Ectodermal cell (in vitro differentiated cells): ENCODE results near the gene OSBPL8.
"Not testable (repeated sequence)": the region's sequence is repeated elsewhere in the genome, so short reads cannot be mapped to it uniquely, and the experiment has no call there.

ENCODE experiments used
- H3K27ac ChIP-seq: 2 replicates; pipeline ENCODE4 v1.7.0; 2013; ENCODE audit warnings: mild to moderate bottlenecking, low read depth, low read length; ENCODE audit not compliant: insufficient read depth, poor library complexity, severe bottlenecking
- H3K27me3 ChIP-seq: 2 replicates; pipeline ENCODE4 v1.7.0; 2013; ENCODE audit warnings: mild to moderate bottlenecking, low read length; ENCODE audit not compliant: insufficient read depth, control insufficient read depth, poor library complexity, severe bottlenecking
- H3K36me3 ChIP-seq: one replicate; pipeline ENCODE4 v1.7.0; 2013; ENCODE audit warnings: low read length; ENCODE audit not compliant: control insufficient read depth, insufficient read depth
- H3K4me1 ChIP-seq: one replicate; pipeline ENCODE4 v1.7.0; 2013; ENCODE audit warnings: low read length; ENCODE audit not compliant: control insufficient read depth, insufficient read depth
- H3K4me3 ChIP-seq: 2 replicates; pipeline ENCODE4 v1.7.0; 2013; ENCODE audit warnings: low read depth, low read length, control low read depth; ENCODE audit not compliant: insufficient read depth
- H3K9me3 ChIP-seq: 2 replicates; pipeline ENCODE4 v1.7.0; 2013; ENCODE audit warnings: mild to moderate bottlenecking, low read length, moderate library complexity; ENCODE audit not compliant: control insufficient read depth
- WGBS, 2 experiments: methylation state at CpG; one replicate each; pipeline ENCODE4 v1.1.7; 2013; ENCODE audit warnings: missing lambda C conversion rate in 2 of 2; 5-methylcytosine and 5-hydroxymethylcytosine counted together

The OSBPL8 gene

DNA sequence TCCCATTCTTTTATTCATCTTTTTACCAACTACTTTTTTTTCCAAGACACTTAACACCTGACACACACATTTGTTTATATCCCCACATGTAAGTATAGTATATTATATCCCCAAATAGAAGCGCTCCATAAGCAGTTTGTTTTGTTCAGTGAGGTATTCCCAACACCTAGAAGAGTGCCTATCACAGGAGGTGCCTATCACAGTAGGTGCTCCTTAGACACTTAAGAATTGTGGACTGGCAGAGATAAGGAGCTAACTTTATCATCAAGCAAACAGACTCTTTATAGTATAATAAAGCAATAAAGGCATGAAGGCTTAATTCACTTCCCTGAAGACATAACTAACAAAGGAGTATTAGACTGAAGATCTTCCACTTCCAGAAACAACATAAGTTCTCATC lies 29.1 kb downstream of the OSBPL8 start:
- no peaks in the 10 kb centered on the region for H3K4me1 ChIP-seq
- H3K27me3 ChIP-seq: no peaks in the 10 kb centered on the region
- no peak overlapping the region for H3K27ac ChIP-seq
- 92 to 100% methylated on average over 1 of the region's 1 CpG for WGBS, 2 experiments
- no peak overlapping the region for H3K4me3 ChIP-seq
- H3K36me3 ChIP-seq: no peaks in the 10 kb centered on the region
- H3K9me3 ChIP-seq: no peaks in the 10 kb centered on the region

- H3K36me3 ChIP-seq: no peaks in the 10 kb centered on the region
- WGBS, 2 experiments: 90 to 97% methylated on average over 3 to 4 of the region's 4 CpGs
These were observed 30.2 kb downstream of the OSBPL8 start for GRCh38 chr12:76529226-76529918.

GRCh38 chr12:76523408-76523807 lies 36.2 kb downstream of the OSBPL8 start:
- H3K4me3 ChIP-seq: no peak overlapping the region
- H3K4me1 ChIP-seq: no peaks in the 10 kb centered on the region
- no peaks in the 10 kb centered on the region for H3K27me3 ChIP-seq
- H3K9me3 ChIP-seq: peaks cover 4% of the 10 kb centered on the region
- H3K27ac ChIP-seq: no peak overlapping the region
- no peaks in the 10 kb centered on the region for H3K36me3 ChIP-seq

More at GRCh38 chr12:76529226-76529918, 30.2 kb downstream of the OSBPL8 start:
- Histone ChIP-seq H3K4me1 (no peaks in the 10 kb centered on the region), H3K4me3 (no peak overlapping the region), H3K9me3 (no peaks in the 10 kb centered on the region), H3K27ac (no peak overlapping the region), H3K27me3 (no peaks in the 10 kb centered on the region)

DNA sequence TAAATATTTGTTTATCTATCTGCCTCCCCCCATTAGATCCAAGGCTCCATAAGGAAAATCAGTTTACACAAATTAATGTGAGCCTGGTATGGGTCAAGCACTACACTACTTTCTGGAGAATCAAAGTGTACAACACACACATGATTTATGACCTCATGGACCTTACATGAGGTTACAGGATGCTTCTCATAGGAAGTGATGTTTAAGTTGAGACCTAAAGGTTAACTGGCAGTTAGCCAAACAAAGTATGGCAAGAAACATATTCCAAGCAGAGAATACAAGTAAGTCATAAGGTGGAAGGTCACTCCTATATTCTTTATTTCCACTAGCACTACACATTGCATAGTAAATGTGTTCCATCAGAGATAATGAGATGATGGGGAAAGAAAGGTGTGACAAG lies 39.2 kb downstream of the OSBPL8 start:
- peaks cover 4% of the 10 kb centered on the region for H3K9me3 ChIP-seq

DNA sequence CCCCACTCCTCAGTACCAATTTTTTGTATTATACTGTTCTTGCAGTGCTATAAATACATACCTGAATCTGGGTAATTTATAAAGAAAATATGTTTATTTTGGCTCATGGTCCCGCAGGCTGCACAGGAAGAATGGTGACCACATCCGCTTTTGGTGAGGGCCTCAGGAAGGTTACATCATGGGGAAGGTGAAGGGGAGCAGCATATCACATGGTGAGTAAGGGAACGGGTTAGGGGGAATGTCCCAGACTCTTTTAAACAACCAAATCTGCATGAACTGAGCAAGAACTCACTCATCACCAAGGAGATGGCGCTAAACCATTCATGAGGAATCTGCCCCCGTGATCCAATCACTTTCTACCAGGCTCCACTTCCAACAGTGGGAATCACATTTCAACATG lies 40.0 kb downstream of the OSBPL8 start:
- Histone ChIP-seq H3K36me3 (peaks cover 6% of the 10 kb centered on the region), H3K27me3 (no peaks in the 10 kb centered on the region), H3K27ac (no peak overlapping the region), H3K4me3 (no peak overlapping the region), H3K9me3 (peaks cover 4% of the 10 kb centered on the region), H3K4me1 (no peaks in the 10 kb centered on the region)
- 95 to 98% methylated on average over 5 of the region's 5 CpGs for WGBS, 2 experiments

More for the DNA sequence above, 39.2 kb downstream of the OSBPL8 start:
- no peak overlapping the region for H3K4me3 ChIP-seq
- peaks cover 3% of the 10 kb centered on the region for H3K36me3 ChIP-seq
- no peak overlapping the region for H3K27ac ChIP-seq
- H3K4me1 ChIP-seq: no peaks in the 10 kb centered on the region
- H3K27me3 ChIP-seq: no peaks in the 10 kb centered on the region

DNA sequence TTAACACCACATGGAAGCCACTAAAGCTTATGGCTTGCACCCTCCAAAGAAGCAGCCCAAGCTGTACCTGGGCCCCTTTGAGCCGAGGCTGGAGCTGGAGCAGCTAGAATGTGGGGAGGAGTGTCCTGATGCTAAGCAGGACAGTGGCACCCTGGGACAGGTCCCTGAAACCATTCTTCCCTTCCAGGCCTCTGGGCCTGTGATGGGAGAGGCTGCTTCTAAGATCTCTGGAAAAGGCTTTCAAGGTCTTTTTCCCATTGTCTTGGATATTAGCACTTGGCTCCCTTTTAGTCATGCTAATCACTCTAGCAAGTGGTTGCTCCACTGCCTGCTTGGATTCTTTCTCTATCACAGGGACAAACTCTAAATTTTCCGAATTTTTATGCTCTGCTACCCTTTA lies 40.9 kb downstream of the OSBPL8 start:
- no peaks in the 10 kb centered on the region for H3K27me3 ChIP-seq
- H3K4me3 ChIP-seq: no peak overlapping the region
- H3K36me3 ChIP-seq: peaks cover 6% of the 10 kb centered on the region
- H3K27ac ChIP-seq: no peak overlapping the region
- H3K9me3 ChIP-seq: peaks cover 4% of the 10 kb centered on the region
- 84% methylated on average over 2 of the region's 2 CpGs for WGBS, 2 experiments
- no peaks in the 10 kb centered on the region for H3K4me1 ChIP-seq

- H3K4me1 ChIP-seq: no peaks in the 10 kb centered on the region
- WGBS, 2 experiments: 94 to 99% methylated on average over 4 of the region's 4 CpGs
These were observed 44.3 kb downstream of the OSBPL8 start for GRCh38 chr12:76515271-76515670.

GRCh38 chr12:76511116-76511716 lies 48.4 kb downstream of the OSBPL8 start:
- not testable (repeated sequence) for H3K9me3 ChIP-seq, H3K4me3 ChIP-seq, H3K27ac ChIP-seq, H3K36me3 ChIP-seq, H3K4me1 ChIP-seq, H3K27me3 ChIP-seq
- 91 to 95% methylated on average over 4 of the region's 4 CpGs for WGBS, 2 experiments

More at GRCh38 chr12:76515271-76515670, 44.3 kb downstream of the OSBPL8 start:
- no peak overlapping the region for H3K27ac ChIP-seq
- no peaks in the 10 kb centered on the region for H3K27me3 ChIP-seq
- peaks cover 6% of the 10 kb centered on the region for H3K36me3 ChIP-seq
- H3K9me3 ChIP-seq: peaks cover 3% of the 10 kb centered on the region
- no peak overlapping the region for H3K4me3 ChIP-seq

GRCh38 chr12:76508128-76508980 lies 51.2 kb downstream of the OSBPL8 start:
- Histone ChIP-seq H3K9me3 (no peaks in the 10 kb centered on the region), H3K4me3 (no peak overlapping the region), H3K4me1 (no peaks in the 10 kb centered on the region), H3K27ac (no peak overlapping the region), H3K36me3 (no peaks in the 10 kb centered on the region), H3K27me3 (no peaks in the 10 kb centered on the region)
- WGBS, 2 experiments: 85 to 94% methylated on average over 5 to 6 of the region's 6 CpGs

- no peaks in the 10 kb centered on the region for H3K36me3 ChIP-seq
- WGBS, 2 experiments: 98% methylated on average over 2 of the region's 3 CpGs
- H3K4me3 ChIP-seq: no peak overlapping the region
- H3K27ac ChIP-seq: no peak overlapping the region
- no peaks in the 10 kb centered on the region for H3K4me1 ChIP-seq
- H3K9me3 ChIP-seq: no peaks in the 10 kb centered on the region
- no peaks in the 10 kb centered on the region for H3K27me3 ChIP-seq
These were observed 53.4 kb downstream of the OSBPL8 start for GRCh38 chr12:76506149-76506548.
